H1 (cell line): Measurements from ENCODE around the gene IP6K1. TPM values are rescaled to one million over a fixed set of nuclear protein-coding genes. Genes with fewer than 3 reads are reported as not detected.

Experiments used
- GABPA ChIP-seq: IDR thresholded peaks from 2 replicates; pipeline ENCODE4 v1.6.1; 2011; ENCODE audit warnings: mild to moderate bottlenecking, low read length, moderate library complexity, borderline replicate concordance; ENCODE audit not compliant: insufficient read depth
- RXRA ChIP-seq: IDR thresholded peaks from 2 replicates; pipeline ENCODE4 v1.6.1; 2011; ENCODE audit warnings: low read depth, mild to moderate bottlenecking, low read length, moderate library complexity; ENCODE audit not compliant: insufficient read depth
- polyA plus RNA-seq, 7 experiments: library from polyadenylated mRNA; depleted of rRNA in 3 of 7; stranded (reverse) in 5 of 7; unstranded in 2 of 7; fragments of >200 nt in 5 of 7; fragments of 200-250 nt in 2 of 7; gene quantifications; 1 replicate in 5 of 7; 2 replicates in 1 of 7; 4 replicates in 1 of 7; pipeline versions ENCODE4 v1.2.1 to v1.2.3, GENCODE V29; 2011 to 2013; ENCODE audit warnings: missing spikeins in 2 of 7, mixed read lengths in 2 of 7
- total RNA-seq: library from RNA; stranded (reverse); fragmentation: NEBNext Ultra II Directional; extraction: Animal tissue kit (Norgen Biotek cat#: 25700); gene quantifications from 2 replicates; pipeline ENCODE4 v1.2.1, GENCODE V29; 2021

IP6K1 gene
- total and polyA plus RNA-seq, 2 of the 8 experiments (the other 6 are each of a cell fraction or from before 2014, with no cell fraction given), result 31.5 to 35.2 TPM

GRCh38 chr3:49675912-49676311, 110.4 kb downstream of the IP6K1 start (continued):
- no peak for TF ChIP-seq GABPA
- no peak for TF ChIP-seq RXRA
